Ovary (tissue), 3 donors: ENCODE data around the gene UBAC1.

Source experiments
- POLR2A ChIP-seq: fragments of 450-650 bp; IDR thresholded peaks from one replicate; pipeline ENCODE4 v1.6.1; 2017; ENCODE audit warnings: antibody characterized with exemption, mild to moderate bottlenecking, moderate library complexity
- TF ChIP-seq, protein P1 (sequence below), 3 donors: fragments of 450-650 bp in 2 of 3; fragments of 200-600 bp in 1 of 3; IDR thresholded peaks; one replicate each; pipeline versions ENCODE4 v1.5.1 to v1.8.0; 2016 to 2022; ENCODE audit warnings: antibody characterized with exemption in 3 of 3, mild to moderate bottlenecking in 1 of 3
- donor health status: DM: no; HTN: no; CAD: no.

DNA sequence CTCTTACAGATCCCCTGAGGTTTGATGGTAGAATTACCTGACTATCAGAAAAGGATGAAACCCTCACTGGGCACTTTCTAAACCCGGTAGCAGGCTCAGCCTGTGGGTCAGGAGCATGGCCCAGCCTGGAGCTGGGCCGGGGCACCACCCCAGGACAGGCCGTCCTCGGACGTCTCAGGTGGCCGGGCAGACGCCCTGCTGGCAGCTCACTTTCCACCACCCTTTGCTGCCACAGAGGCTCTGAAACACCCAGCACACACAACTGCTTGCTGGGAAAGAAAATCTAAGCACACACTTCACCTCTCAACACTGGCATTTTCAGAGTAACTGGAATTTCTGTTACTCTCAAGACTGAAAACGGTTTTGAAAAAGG, 4.4 kb downstream of the UBAC1 start:
- TF ChIP-seq, protein P1, sequence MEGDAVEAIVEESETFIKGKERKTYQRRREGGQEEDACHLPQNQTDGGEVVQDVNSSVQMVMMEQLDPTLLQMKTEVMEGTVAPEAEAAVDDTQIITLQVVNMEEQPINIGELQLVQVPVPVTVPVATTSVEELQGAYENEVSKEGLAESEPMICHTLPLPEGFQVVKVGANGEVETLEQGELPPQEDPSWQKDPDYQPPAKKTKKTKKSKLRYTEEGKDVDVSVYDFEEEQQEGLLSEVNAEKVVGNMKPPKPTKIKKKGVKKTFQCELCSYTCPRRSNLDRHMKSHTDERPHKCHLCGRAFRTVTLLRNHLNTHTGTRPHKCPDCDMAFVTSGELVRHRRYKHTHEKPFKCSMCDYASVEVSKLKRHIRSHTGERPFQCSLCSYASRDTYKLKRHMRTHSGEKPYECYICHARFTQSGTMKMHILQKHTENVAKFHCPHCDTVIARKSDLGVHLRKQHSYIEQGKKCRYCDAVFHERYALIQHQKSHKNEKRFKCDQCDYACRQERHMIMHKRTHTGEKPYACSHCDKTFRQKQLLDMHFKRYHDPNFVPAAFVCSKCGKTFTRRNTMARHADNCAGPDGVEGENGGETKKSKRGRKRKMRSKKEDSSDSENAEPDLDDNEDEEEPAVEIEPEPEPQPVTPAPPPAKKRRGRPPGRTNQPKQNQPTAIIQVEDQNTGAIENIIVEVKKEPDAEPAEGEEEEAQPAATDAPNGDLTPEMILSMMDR (IDR thresholded peaks at IDR 0.05) = no peak
- TF ChIP-seq POLR2A = no peak
